Neutrophil (primary cell): Measurements from ENCODE around the gene TMEM132D.

Experiments used
- H3K27ac ChIP-seq: fragments of 200-600 bp; sonication (generic); 2 replicates; pipeline ENCODE4 v1.5.1; 2016; ENCODE audit warnings: mild to moderate bottlenecking, moderate library complexity
- H3K27me3 ChIP-seq: fragments of 200-600 bp; sonication (generic); 2 replicates; pipeline ENCODE4 v1.6.0; 2016; ENCODE audit warnings: mild to moderate bottlenecking
- H3K36me3 ChIP-seq: fragments of 200-600 bp; sonication (generic); 2 replicates; pipeline ENCODE4 v1.5.1; 2017
- H3K4me1 ChIP-seq, 2 experiments: fragments of 200-600 bp in 1 of 2; sonication (generic) in 1 of 2; 1 replicate in 1 of 2; 2 replicates in 1 of 2; pipeline versions ENCODE4 v1.5.1 to v1.6.1; 2013 to 2016; ENCODE audit warnings: low read depth in 1 of 2, low read length in 1 of 2, mild to moderate bottlenecking in 1 of 2, moderate library complexity in 1 of 2; ENCODE audit not compliant: control insufficient read depth in 1 of 2, insufficient read depth in 1 of 2
- H3K4me3 ChIP-seq, 2 experiments: fragments of 200-600 bp in 1 of 2; sonication (generic) in 1 of 2; 1 replicate in 1 of 2; 2 replicates in 1 of 2; pipeline ENCODE4 v1.5.1; 2013 to 2016; ENCODE audit warnings: low read depth in 1 of 2, low read length in 1 of 2, mild to moderate bottlenecking in 1 of 2, moderate library complexity in 1 of 2
- H3K9me3 ChIP-seq: fragments of 200-600 bp; sonication (generic); 2 replicates; pipeline ENCODE4 v1.5.1; 2016
- CTCF ChIP-seq: fragments of 200-600 bp; sonication (generic); IDR thresholded peaks from 2 replicates; pipeline ENCODE4 v1.5.1; 2016; ENCODE audit warnings: antibody characterized with exemption

Gene TMEM132D

GRCh38 chr12:129489100-129489676 is 414.6 kb downstream of the TMEM132D start:
- H3K36me3 ChIP-seq = no peaks in the 10 kb centered on the region
- H3K4me3 ChIP-seq = no peak overlapping the region
- H3K9me3 ChIP-seq = no peaks in the 10 kb centered on the region
- H3K4me1 ChIP-seq = no peaks in the 10 kb centered on the region
- no peaks in the 10 kb centered on the region for H3K27me3 ChIP-seq
- TF ChIP-seq CTCF = no peak
- no peak overlapping the region for H3K27ac ChIP-seq

DNA sequence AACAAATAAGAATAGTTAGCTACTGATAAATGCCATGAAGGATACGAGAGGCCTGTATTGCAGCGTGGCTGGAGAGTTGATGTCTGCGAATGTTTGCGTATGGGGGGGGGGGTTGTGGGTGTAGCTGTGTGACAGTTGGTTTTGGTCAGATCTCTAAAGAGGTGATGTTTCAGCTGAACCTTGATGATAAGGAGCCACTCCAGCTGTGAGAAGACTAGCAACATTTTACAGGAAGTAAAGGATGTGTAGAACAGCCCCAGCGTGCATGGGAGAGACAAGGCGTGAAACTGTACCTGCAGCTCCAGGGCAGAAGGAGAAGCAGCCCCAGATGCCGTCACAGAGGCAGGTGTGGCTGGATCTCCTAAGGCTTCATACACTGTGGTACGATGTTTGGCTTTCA is 416.9 kb downstream of the TMEM132D start:
- Histone ChIP-seq H3K4me3 (no peak overlapping the region), H3K36me3 (no peaks in the 10 kb centered on the region), H3K9me3 (no peaks in the 10 kb centered on the region), H3K4me1 (no peaks in the 10 kb centered on the region), H3K27ac (no peak overlapping the region), H3K27me3 (no peaks in the 10 kb centered on the region)
- TF ChIP-seq CTCF = no peak

- TF ChIP-seq CTCF = no peak
- no peak overlapping the region for H3K4me3 ChIP-seq
- no peak overlapping the region for H3K27ac ChIP-seq
- H3K27me3 ChIP-seq = no peaks in the 10 kb centered on the region
- no peaks in the 10 kb centered on the region for H3K36me3 ChIP-seq
- H3K9me3 ChIP-seq = no peaks in the 10 kb centered on the region
- H3K4me1 ChIP-seq = no peaks in the 10 kb centered on the region
Measured at GRCh38 chr12:129483111-129483893, 420.5 kb downstream of the TMEM132D start.

- H3K27ac ChIP-seq = no peak overlapping the region
- no peaks in the 10 kb centered on the region for H3K36me3 ChIP-seq
- no peaks in the 10 kb centered on the region for H3K9me3 ChIP-seq
- H3K4me1 ChIP-seq = no peaks in the 10 kb centered on the region
- H3K4me3 ChIP-seq = no peak overlapping the region
- no peak for TF ChIP-seq CTCF
- no peaks in the 10 kb centered on the region for H3K27me3 ChIP-seq
Measured at GRCh38 chr12:129481921-129482320, 421.9 kb downstream of the TMEM132D start.

DNA sequence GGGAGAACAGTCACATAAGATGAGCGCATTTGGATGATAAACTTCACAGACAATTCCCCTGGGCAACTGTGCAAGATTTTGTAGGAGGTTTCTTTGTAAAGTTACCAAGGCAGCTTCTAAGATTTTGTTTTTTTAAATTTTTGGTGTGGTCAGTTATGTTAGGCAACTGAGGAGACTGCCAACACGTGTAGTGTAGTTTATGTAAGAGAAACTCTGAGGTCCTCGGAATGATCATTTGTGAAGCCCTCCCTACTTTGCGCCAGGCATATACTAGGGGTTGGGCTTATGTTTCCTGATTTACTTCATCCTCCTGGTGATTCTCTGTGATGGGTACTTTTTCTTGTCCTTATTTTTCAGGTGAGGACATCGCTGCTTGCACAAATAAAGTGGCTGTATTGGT is 433.6 kb downstream of the TMEM132D start:
- no peak for TF ChIP-seq CTCF
- no peaks in the 10 kb centered on the region for H3K9me3 ChIP-seq
- no peaks in the 10 kb centered on the region for H3K4me1 ChIP-seq
- no peaks in the 10 kb centered on the region for H3K27me3 ChIP-seq
- no peak overlapping the region for H3K27ac ChIP-seq
- H3K4me3 ChIP-seq = no peak overlapping the region
- H3K36me3 ChIP-seq = no peaks in the 10 kb centered on the region
